ENCODE data around the gene PPFIBP1. TPM values are rescaled to one million over a fixed set of nuclear protein-coding genes. Genes with fewer than 3 reads are reported as not detected.

Gene PPFIBP1
- total and polyA plus RNA-seq, 2 of the 13 experiments (the other 11 are each of a cell fraction or from before 2014, with no cell fraction given): 16.2 to 21.8 TPM

DNA sequence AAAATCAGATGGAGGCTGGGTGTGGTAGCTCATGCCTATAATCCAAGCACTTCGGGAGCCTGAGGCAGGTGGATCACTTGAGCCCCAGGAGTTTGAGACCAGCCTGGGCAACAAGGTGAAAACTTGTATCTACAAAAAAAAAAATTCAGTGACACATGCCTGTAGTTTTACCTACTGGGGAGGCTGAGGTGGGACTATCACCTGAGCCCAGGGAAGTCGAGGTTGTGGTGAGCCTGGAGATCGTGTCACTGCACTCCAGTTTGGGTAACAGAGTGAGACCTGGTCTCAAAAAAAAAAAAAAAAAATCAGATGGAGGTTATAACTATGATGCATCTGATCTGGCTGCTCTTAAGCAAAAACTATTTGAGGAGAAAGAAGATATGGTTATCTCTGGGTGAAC is 26.6 kb upstream of the PPFIBP1 start:
- in situ Hi-C loops (cut with HindIII; ENCODE audit: extremely low pct_ligation_motif_present, low pct_unique_long_range_greater_than_20kb) (no loop called here), intact Hi-C loops (cut with micrococcal nuclease; ENCODE audit: unreplicated experiment) (no loop called here)
- Histone ChIP-seq H3K79me2 (ENCODE audit: insufficient read depth, low read length) (no peaks in the 10 kb centered on the region), H3K4me1 (ENCODE audit: insufficient read depth, low read length) (no peaks in the 10 kb centered on the region), H2AFZ (ENCODE audit: low read length) (no peak overlapping the region), H3K27me3 (ENCODE audit: control insufficient read depth in 1 of 2, insufficient read depth in 2 of 2, low read length in 2 of 2) (no peaks in the 10 kb centered on the region), H3K9me3 (ENCODE audit: low read length) (no peaks in the 10 kb centered on the region), H3K36me3 (replicated peaks in 1 of 2; ENCODE audit: control insufficient read depth in 1 of 2, insufficient read depth in 2 of 2, low read length in 2 of 2) (no peaks in the 10 kb centered on the region), H4K20me1 (ENCODE audit: insufficient read depth, low read length) (no peaks in the 10 kb centered on the region), H3K9ac (ENCODE audit: insufficient read depth, low read depth, low read length) (no peak overlapping the region), H3K4me2 (ENCODE audit: low read depth, low read length) (no peak overlapping the region), H3K27ac (ENCODE audit: extremely low read length, insufficient read depth, low read length) (no peak overlapping the region), H3K4me3 (replicated peaks in 1 of 3; ENCODE audit: insufficient read depth in 1 of 3, low read depth in 2 of 3, low read length in 3 of 3) (no peak overlapping the region)
- WGBS (ENCODE audit: low lambda C conversion rate): 0% methylated on average over 3 of the region's 3 CpGs
- ATAC-seq (no peak), DNase-seq (ENCODE audit: low spot score) (no peak), FAIRE-seq (no peak)
- TF ChIP-seq ZNF329 (CRISPR knock-in tag; IDR thresholded peaks at IDR 0.05; ENCODE audit: low read depth) (no peak), JUND (CRISPR knock-in tag; IDR thresholded peaks at IDR 0.05) (no peak)
- CTCF ChIA-PET (ENCODE audit: low intra/inter-chr PET ratio, low total read pairs): no interaction called here
- BruUV-seq (replicated peaks): no TSS peak
- POLR2A ChIA-PET: no interaction called here

DNA sequence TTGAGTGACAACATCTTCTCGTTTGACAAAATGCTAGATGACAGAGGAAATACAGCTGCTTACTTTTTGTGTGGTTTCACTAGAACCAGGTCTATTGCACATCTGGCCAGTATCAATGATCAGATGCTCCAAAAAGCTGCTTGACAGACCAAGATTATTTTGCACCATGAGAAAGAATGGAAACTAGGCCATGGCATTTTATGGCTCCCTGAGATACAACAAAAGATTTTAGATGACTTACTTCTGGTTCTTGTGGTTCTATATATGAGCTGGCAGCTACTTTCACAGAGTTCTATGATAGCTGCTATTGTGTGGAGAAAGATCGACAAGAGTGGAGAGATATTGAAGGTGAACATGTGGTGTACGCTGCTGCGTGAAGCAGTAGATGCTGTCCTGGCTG is 25.9 kb upstream of the PPFIBP1 start:
- no peaks in the 10 kb centered on the region for H3K36me3 ChIP-seq (replicated peaks in 1 of 2; ENCODE audit: control insufficient read depth in 1 of 2, insufficient read depth in 2 of 2, low read length in 2 of 2)
- no peaks in the 10 kb centered on the region for H3K4me1 ChIP-seq (ENCODE audit: insufficient read depth, low read length)
- DNase-seq (ENCODE audit: low spot score): no peak
- no peak overlapping the region for H3K9ac ChIP-seq (ENCODE audit: insufficient read depth, low read depth, low read length)
- POLR2A ChIA-PET: no interaction called here
- in situ Hi-C loops (cut with HindIII; ENCODE audit: extremely low pct_ligation_motif_present, low pct_unique_long_range_greater_than_20kb) (no loop called here), intact Hi-C loops (cut with micrococcal nuclease; ENCODE audit: unreplicated experiment) (no loop called here)
- H3K79me2 ChIP-seq (ENCODE audit: insufficient read depth, low read length): no peaks in the 10 kb centered on the region
- no peak for ATAC-seq
- WGBS (ENCODE audit: low lambda C conversion rate): 44% methylated on average over 4 of the region's 4 CpGs
- BruUV-seq (replicated peaks): no TSS peak
- H3K4me3 ChIP-seq (replicated peaks in 1 of 3; ENCODE audit: insufficient read depth in 1 of 3, low read depth in 2 of 3, low read length in 3 of 3): no peak overlapping the region
- H3K27me3 ChIP-seq (ENCODE audit: control insufficient read depth in 1 of 2, insufficient read depth in 2 of 2, low read length in 2 of 2): no peaks in the 10 kb centered on the region
- FAIRE-seq: no peak
- H3K27ac ChIP-seq (ENCODE audit: extremely low read length, insufficient read depth, low read length): no peak overlapping the region
- CTCF ChIA-PET (ENCODE audit: low intra/inter-chr PET ratio, low total read pairs): no interaction called here
- H3K9me3 ChIP-seq (ENCODE audit: low read length): no peaks in the 10 kb centered on the region
- no peak overlapping the region for H2AFZ ChIP-seq (ENCODE audit: low read length)
- no peaks in the 10 kb centered on the region for H4K20me1 ChIP-seq (ENCODE audit: insufficient read depth, low read length)
- no peak overlapping the region for H3K4me2 ChIP-seq (ENCODE audit: low read depth, low read length)
- TF ChIP-seq RBM39 (IDR thresholded peaks at IDR 0.05; ENCODE audit: low read depth, low read length, poor library complexity, severe bottlenecking) (no peak), ZNF33B (CRISPR knock-in tag; IDR thresholded peaks at IDR 0.05) (no peak), ZIK1 (CRISPR knock-in tag; IDR thresholded peaks at IDR 0.05; ENCODE audit: borderline replicate concordance, low read depth) (no peak), KDM5B (CRISPR knock-in tag; IDR thresholded peaks at IDR 0.05; ENCODE audit: borderline replicate concordance) (no peak), POLR2AphosphoS5 (IDR thresholded peaks at IDR 0.05; ENCODE audit: low read depth, low read length) (no peak)
- TF ChIP-seq, protein P1, sequence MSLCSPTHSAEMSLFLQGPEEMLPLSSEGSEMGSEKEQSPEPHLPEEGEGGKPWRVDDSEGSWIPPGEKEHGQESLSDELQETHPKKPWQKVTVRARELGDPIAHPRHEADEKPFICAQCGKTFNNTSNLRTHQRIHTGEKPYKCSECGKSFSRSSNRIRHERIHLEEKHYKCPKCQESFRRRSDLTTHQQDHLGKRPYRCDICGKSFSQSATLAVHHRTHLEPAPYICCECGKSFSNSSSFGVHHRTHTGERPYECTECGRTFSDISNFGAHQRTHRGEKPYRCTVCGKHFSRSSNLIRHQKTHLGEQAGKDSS (CRISPR knock-in tag; IDR thresholded peaks at IDR 0.05; ENCODE audit: borderline replicate concordance, low read depth): no peak
- TF ChIP-seq, protein P2, sequence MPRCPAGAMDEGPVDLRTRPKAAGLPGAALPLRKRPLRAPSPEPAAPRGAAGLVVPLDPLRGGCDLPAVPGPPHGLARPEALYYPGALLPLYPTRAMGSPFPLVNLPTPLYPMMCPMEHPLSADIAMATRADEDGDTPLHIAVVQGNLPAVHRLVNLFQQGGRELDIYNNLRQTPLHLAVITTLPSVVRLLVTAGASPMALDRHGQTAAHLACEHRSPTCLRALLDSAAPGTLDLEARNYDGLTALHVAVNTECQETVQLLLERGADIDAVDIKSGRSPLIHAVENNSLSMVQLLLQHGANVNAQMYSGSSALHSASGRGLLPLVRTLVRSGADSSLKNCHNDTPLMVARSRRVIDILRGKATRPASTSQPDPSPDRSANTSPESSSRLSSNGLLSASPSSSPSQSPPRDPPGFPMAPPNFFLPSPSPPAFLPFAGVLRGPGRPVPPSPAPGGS (CRISPR knock-in tag; IDR thresholded peaks at IDR 0.05): no peak
